GM08714 (cell line): ENCODE data around the gene MEMO1.
"Not testable (repeated sequence)": the region's sequence is repeated elsewhere in the genome, so short reads cannot be mapped to it uniquely, and the experiment has no call there.

ENCODE experiments used
- H3K4me3 ChIP-seq: fragments of 200-500 bp; sonication (Bioruptor generic); 2 replicates; pipeline ENCODE4 v1.5.1; 2014; ENCODE audit warnings: mild to moderate bottlenecking, low read length, inconsistent platforms
- ZNF274 ChIP-seq: IDR thresholded peaks from 2 replicates; pipeline ENCODE4 v1.6.1; 2012; ENCODE audit warnings: mild to moderate bottlenecking, low read depth, low read length

The MEMO1 gene

GRCh38 chr2:31983762-31984467 lies 26.9 kb downstream of the MEMO1 start:
- no peak for TF ChIP-seq ZNF274
- no peak overlapping the region for H3K4me3 ChIP-seq

- TF ChIP-seq ZNF274: no peak
- H3K4me3 ChIP-seq: no peak overlapping the region
Measured at GRCh38 chr2:31980674-31981356, 30.0 kb downstream of the MEMO1 start.

- no peak overlapping the region for H3K4me3 ChIP-seq
- TF ChIP-seq ZNF274: no peak
Measured at GRCh38 chr2:31979956-31980355, 30.9 kb downstream of the MEMO1 start.

- no peak overlapping the region for H3K4me3 ChIP-seq
- TF ChIP-seq ZNF274: no peak
Measured at GRCh38 chr2:31979018-31979417, 31.8 kb downstream of the MEMO1 start.

GRCh38 chr2:31978436-31978835 lies 32.4 kb downstream of the MEMO1 start:
- H3K4me3 ChIP-seq: no peak overlapping the region
- TF ChIP-seq ZNF274: no peak

- no peak overlapping the region for H3K4me3 ChIP-seq
- no peak for TF ChIP-seq ZNF274
Measured at GRCh38 chr2:31973665-31974064, 37.1 kb downstream of the MEMO1 start.

- TF ChIP-seq ZNF274: no peak
- no peak overlapping the region for H3K4me3 ChIP-seq
Measured at GRCh38 chr2:31972059-31972458, 38.7 kb downstream of the MEMO1 start.

- H3K4me3 ChIP-seq: no peak overlapping the region
- no peak for TF ChIP-seq ZNF274
Measured at GRCh38 chr2:31969178-31969577, 41.6 kb downstream of the MEMO1 start.

GRCh38 chr2:31967790-31968189 lies 43.0 kb downstream of the MEMO1 start:
- no peak overlapping the region for H3K4me3 ChIP-seq
- TF ChIP-seq ZNF274: no peak

- H3K4me3 ChIP-seq: not testable (repeated sequence)
Measured at GRCh38 chr2:31966402-31966801, 44.4 kb downstream of the MEMO1 start.

- H3K4me3 ChIP-seq: no peak overlapping the region
- no peak for TF ChIP-seq ZNF274
Measured at GRCh38 chr2:31965094-31965493, 45.7 kb downstream of the MEMO1 start.

GRCh38 chr2:31962757-31963361 lies 47.9 kb downstream of the MEMO1 start:
- no peak for TF ChIP-seq ZNF274
- H3K4me3 ChIP-seq: no peak overlapping the region

- peak overlapping the region; percentile 6; the same call in 1 of the 2 replicates for H3K4me3 ChIP-seq
- no peak for TF ChIP-seq ZNF274
Measured at GRCh38 chr2:31958140-31958717, 52.6 kb downstream of the MEMO1 start.

- no peak for TF ChIP-seq ZNF274
Measured at GRCh38 chr2:31957354-31958139, 53.3 kb downstream of the MEMO1 start.

GRCh38 chr2:31956934-31957333 lies 53.9 kb downstream of the MEMO1 start:
- H3K4me3 ChIP-seq: not testable (repeated sequence)

More at GRCh38 chr2:31957354-31958139, 53.3 kb downstream of the MEMO1 start:
- no peak overlapping the region for H3K4me3 ChIP-seq
